Hematopoietic multipotent progenitor cell treated with erythropoietin and hydrocortisone succinate and interleukin-3 and kit ligand, for 8 days (in vitro differentiated cells): Measurements from ENCODE around the gene DPEP3.
"Not testable (repeated sequence)": the region's sequence is repeated elsewhere in the genome, so short reads cannot be mapped to it uniquely, and the experiment has no call there.

Source experiments
- DNase-seq: peaks from one replicate; pipeline ENCODE4 v3.0.0-alpha.2; 2015

Gene DPEP3

GRCh38 chr16:67979955-67980678, at the start of gene DPEP3:
TSS of gene DPEP3 (minus strand) at chr16:67980499. CDS start at chr16:67980380, 119 bp downstream.
- DNase-seq: no peak

DNA sequence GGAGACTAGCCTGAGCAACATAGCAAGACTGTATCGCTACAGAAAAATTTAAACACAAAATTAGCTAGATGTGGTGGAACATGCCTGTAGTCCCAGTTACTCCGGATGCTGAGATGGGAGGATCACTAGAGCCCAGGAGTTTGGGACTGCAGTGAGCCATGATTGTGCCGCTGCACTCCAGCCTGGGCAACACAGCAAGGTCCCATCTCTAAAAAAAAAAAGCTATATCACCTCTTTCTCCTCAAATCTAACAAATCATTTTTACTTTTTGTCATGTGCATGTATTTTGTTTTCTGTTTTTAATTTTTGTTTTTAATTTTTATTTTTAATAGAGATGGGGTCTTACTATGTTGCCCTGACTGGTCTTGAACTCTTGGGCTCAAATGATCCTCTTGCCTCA, 48.7 kb upstream of the DPEP3 start:
- no peak for DNase-seq

DNA sequence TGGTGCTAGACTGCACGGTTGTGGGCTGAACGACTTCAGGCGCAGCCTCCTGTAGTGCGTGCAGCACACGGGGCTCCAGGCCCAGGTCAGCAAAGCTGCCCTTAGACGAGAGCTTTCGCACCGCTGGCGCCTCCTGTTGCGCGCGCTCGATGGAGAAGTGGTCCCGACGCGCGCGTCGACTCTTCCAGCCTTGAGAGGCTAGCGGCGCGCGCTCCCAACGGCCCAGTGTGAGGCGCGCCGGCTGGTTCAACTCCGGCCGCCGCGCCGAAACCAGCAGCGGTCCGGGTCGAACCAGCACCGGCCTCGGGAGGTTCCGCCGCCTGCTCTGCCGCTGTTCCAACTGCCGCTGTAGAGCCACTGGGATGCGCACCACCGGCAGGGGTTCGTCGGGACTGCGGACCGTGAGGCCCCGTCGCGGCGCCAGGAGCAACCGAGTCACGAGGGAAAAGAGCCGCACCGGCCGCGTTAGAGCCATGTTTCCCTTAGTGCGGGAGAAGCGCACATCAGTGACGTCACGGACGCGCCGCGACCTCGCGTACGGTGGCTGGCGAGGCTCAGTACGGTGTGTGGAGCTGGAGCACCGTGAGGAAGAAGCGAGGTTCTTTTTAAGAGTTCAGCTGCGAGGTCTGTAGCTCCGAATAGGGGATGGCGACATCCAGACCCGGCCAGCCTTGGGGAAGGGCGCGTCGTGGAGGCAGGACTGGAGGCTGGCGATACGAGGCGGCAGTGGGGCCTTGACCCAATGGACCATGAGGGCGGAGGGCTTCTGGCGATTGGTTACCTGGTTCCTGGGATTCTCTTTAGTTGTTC, 42.6 kb upstream of the DPEP3 start, which contains the start of the genes DDX28 and DUS2:
DDX28 (minus strand) TSS at position 505 of the 810 bp plus-strand sequence; CDS start at position 475, 30 bp downstream.
DUS2 (plus strand) TSS at position 557 of the 810 bp plus-strand sequence. CDS start 14,740 bp downstream, outside the sequence.
- DNase-seq: peak; percentile 91

- DNase-seq: no peak
Observed at GRCh38 chr16:68022278-68022727, 42.0 kb upstream of the DPEP3 start.

DNA sequence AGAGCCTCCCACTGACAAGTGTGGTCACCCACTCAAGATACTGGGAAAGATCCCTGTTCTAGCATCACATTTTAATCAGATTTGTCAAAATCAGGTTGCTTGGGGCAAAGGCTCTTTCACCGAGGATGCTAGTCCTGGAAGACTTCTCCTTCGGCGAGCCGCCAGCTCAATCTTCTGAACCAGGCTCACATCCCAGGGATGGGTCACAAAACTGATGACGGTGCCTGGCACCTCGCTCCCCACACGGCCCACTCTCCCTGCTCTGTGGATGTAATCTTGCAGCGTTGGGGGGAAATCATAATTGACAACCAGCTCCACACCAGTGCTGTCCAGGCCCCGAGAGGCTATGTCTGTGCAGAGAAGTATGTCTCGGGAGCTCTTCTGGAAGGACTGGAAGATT, 41.2 kb upstream of the DPEP3 start:
- no peak for DNase-seq

- DNase-seq: no peak
Observed at GRCh38 chr16:68019167-68019680, 38.9 kb upstream of the DPEP3 start.

DNA sequence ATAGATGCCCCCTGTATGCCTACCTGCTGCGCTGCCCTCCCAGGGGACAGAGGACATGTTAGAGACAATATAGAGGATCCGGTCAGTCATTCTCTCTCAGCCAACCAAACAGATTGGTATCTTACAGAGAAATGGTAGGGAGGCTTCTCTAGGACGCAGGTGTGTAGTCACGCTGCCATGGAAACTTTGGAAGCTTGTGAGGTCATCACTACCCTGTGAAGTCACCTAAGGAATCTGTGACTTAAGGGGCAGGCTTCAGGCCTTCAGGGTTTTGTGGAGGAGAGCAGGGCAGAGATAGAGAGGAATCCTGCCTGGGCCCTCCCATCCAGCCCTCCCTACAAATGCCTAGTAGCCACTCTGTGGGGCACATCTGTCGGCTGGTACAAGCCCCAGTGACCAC, 35.4 kb upstream of the DPEP3 start, which contains the start of gene DPEP2NB:
DPEP2NB (minus strand) TSS at position 231 of the 400 bp plus-strand sequence; CDS start at position 90, 141 bp downstream.
- DNase-seq: no peak

DNA sequence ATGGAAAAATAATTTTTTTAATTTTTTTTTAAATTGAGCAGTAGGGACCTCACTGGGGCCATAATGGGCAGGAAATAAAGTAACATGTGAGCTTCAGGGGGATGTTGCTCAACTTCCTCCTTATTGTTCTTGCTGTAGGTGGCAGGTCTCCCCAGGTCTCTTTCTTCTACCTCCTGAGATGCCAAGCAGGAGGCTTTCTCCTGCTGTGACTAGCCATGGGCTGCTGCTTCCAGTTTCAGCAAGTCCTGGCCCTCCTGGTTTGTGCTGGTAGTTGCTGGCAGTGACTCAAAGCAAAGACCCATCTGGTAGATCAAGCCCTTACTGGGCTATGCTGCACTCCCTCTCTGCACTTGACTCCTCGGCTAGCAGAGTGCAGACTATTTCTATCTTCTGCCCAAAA, 33.1 kb upstream of the DPEP3 start:
- DNase-seq: no peak

DNA sequence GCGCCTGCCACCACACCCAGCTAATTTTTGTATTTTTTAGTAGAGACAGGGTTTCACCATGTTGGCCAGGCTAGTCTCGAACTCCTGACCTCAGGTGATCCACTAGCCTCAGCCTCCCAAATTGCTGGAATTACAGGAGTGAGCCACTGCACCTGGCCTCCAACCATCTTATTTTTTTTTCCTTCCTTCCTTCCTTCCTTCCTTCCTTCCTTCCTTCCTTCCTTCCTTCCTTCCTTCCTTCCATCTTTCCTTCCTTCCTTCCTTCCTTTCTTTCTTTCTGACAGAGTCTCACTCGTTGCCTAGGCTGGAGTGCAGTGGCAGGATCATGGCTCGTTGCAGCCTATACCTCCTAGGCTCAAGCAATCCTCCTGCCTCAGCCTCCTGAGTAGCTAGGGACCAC, 29.6 kb upstream of the DPEP3 start:
- DNase-seq: not testable (repeated sequence)

GRCh38 chr16:68009157-68009735, 28.9 kb upstream of the DPEP3 start:
- no peak for DNase-seq

DNA sequence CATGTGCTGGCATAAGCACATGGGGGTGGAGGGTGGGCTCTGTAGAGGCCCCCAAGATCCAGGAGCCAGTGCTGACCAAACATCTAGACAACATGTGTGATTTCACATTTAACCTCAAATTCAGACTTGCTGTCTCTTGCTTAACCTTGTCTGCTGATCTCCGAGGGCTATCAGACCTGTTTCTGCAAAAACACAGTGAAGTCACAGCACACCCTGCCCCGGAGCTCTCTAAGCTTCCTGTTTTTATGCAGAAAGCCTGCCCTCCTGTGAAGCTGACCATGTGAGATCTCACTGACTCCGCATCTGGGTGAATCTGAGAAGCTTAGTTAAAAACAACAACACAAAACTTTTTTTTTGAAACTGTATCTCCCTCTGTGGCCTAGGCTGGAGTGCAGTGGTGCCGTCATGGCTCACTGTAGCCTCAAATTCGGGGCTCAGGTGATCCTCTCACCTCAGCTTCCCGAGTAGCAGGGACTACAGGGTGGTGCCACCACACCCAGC, 25.5 kb upstream of the DPEP3 start:
- DNase-seq: peak; percentile 37

GRCh38 chr16:68005211-68005610, 24.9 kb upstream of the DPEP3 start:
- DNase-seq: no peak

DNA sequence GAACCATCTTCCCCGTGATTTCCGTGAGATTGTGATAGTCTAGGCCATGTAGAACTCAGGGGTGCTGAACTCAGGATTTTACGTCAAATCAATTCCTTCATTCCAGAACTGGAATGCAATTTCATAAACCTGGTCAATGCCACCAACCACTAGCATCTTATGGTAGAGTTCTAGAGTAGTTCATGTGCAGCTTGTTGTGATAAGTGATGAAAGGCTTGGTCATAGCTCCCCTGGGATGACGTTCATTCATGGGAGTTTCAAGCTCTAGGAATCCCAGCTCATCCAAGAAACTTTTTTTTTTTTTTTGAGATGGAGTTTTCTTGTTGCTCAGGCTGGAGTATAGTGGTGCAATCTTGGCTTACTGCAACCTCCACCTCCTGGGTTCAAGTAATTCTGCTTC, 22.7 kb upstream of the DPEP3 start:
- no peak for DNase-seq

DNA sequence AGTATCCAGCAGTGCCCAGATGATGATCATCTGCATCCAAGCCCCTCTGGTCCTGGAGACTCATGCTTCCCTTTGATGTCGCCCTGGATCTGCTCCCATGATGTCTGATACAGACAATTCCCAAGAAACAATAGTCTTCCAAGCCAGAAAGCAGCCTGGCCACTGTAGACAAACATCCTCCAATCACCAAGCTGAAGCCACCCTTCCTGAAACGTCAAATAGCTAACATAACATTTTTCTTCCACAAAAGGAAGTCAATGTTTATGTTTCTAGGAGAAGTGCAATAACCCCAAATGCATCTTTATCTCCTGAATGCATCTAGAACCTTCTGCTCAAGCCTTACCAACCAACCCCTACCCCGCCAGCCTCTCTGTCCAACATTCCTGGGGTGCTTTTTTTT, 20.2 kb upstream of the DPEP3 start:
- no peak for DNase-seq

GRCh38 chr16:67999985-68000384, 19.7 kb upstream of the DPEP3 start:
- DNase-seq: no peak

DNA sequence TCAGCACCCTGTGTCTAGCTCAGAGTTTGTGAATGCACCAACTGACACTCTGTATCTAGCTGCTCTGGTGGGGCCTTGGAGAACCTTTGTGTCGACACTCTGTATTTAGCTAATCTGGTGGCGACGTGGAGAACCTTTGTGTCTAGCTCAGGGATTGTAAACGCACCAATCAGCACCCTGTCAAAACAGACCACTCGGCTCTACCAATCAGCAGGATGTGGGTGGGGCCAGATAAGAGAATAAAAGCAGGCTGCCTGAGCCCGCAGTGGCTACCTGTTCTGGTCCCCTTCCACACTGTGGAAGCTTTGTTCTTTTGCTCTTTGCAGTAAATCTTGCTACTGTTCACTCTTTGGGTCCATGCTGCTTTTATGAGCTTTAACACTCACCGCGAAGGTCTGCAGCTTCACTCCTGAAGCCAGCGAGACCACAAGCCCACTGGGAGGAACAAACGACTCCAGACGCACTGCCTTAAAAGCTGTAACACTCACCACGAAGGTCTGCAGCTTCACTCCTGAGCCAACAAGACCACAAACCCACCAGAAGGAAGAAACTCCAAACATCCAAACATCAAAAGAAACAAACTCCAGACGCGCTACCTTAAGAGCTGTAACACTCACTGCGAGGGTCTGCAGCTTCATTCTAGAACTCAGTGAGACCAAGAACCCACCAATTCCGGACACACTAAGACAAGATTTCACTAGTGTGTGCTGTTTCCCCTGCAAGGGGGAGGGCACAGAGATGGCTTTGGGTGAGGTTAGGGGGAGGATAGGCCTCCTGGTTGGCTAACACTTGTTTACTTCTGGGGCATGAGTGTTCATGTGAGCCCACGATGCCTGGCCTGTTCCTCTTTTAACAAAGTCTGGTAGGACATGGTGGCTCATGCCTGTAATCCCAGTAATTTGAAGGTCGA, 18.7 kb upstream of the DPEP3 start, which contains the start of gene DPEP2:
DPEP2 (minus strand) TSS at position 706 of the 910 bp plus-strand sequence. CDS start 6,272 bp downstream, outside the sequence.
- peak; percentile 31 for DNase-seq

- not testable (repeated sequence) for DNase-seq
Observed at GRCh38 chr16:67998231-67998778, 18.0 kb upstream of the DPEP3 start.

DNA sequence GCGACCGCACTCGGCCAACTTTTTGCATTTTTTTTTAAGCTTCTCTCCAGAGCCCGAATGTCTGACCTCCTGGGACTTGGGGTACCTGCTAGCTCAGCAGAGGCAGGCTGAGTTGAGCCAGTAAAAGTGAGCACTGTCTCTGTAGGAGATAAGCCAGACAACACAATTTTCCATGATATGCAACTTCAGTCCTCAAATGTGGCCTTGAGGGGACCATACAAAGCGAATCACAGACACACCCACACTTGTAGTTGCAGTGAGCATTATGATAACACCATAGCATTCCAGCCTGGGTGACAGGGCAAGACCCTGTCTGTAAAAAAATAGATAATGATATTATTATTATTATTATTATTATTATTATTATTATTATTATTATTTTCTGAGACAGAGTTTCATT, 16.4 kb upstream of the DPEP3 start:
- peak; percentile 83 for DNase-seq

DNA sequence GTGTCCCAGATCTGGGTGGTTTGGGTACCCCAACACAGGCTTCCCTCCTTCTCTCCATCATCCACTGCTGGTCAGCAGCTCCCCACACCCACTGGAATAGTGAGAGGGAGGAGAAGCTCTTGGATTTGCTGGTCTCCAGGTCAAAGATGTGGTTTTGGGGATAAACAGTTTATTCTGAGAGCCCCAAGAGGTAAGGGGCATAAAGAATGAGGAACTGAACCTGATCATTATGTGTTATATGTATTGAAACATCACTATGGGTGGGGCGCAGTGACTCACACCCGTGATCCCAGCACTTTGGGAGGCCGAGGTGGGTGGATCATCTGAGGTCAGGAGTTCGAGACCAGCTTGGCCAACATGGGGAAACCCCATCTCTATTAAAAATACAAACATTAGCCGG, 15.1 kb upstream of the DPEP3 start:
- DNase-seq: peak; percentile 34

DNA sequence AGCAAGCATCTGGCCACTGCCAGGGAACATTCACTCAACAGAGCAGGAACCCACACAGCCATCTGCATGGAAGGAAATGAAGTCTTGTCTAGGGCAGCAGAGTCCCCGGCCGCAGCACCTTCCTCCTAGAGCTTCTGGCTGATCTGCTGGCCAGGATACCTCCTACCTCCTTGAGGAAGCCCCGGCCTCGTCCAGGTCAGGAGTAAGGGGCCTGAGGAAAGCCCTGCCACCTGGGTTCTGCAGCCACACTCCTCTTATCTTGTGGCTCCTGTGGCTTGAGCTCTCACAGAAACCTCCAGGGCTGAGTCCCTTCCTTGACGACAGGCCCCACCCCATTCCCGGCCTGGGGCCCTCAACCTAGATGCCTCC, 13.7 kb upstream of the DPEP3 start:
- DNase-seq: peak; percentile 65
